Mucosa of stomach (tissue), 1 donor: ENCODE data around the gene MTCL1.

ENCODE experiments used
- H3K27me3 ChIP-seq: one replicate; pipeline ENCODE4 v1.7.0; 2013; ENCODE audit warnings: mild to moderate bottlenecking, low read length; ENCODE audit not compliant: control insufficient read depth, insufficient read depth
- H3K36me3 ChIP-seq: one replicate; pipeline ENCODE4 v1.7.0; 2013; ENCODE audit warnings: low read length; ENCODE audit not compliant: control insufficient read depth, insufficient read depth
- H3K4me1 ChIP-seq: one replicate; pipeline ENCODE4 v1.7.0; 2013; ENCODE audit warnings: mild to moderate bottlenecking, low read length; ENCODE audit not compliant: control insufficient read depth, insufficient read depth
- H3K4me3 ChIP-seq: one replicate; pipeline ENCODE4 v1.7.0; 2013; ENCODE audit warnings: low read length
- H3K9ac ChIP-seq: one replicate; pipeline ENCODE4 v1.7.0; 2013; ENCODE audit warnings: mild to moderate bottlenecking, low read length, moderate library complexity
- H3K9me3 ChIP-seq: one replicate; pipeline ENCODE4 v1.7.0; 2013; ENCODE audit warnings: mild to moderate bottlenecking, low read length, moderate library complexity; ENCODE audit not compliant: control insufficient read depth
- donor health status: Pancreatic carcinoma.

Gene MTCL1

GRCh38 chr18:8845506-8845905, 140.2 kb downstream of the MTCL1 start:
- H3K4me3 ChIP-seq: no peak overlapping the region
- H3K9me3 ChIP-seq: no peaks in the 10 kb centered on the region
- no peaks in the 10 kb centered on the region for H3K27me3 ChIP-seq
- H3K9ac ChIP-seq: no peak overlapping the region
- H3K4me1 ChIP-seq: no peaks in the 10 kb centered on the region
- H3K36me3 ChIP-seq: no peaks in the 10 kb centered on the region

GRCh38 chr18:8847066-8847755, 141.9 kb downstream of the MTCL1 start:
- H3K9me3 ChIP-seq: no peaks in the 10 kb centered on the region
- no peaks in the 10 kb centered on the region for H3K27me3 ChIP-seq
- H3K36me3 ChIP-seq: no peaks in the 10 kb centered on the region
- no peak overlapping the region for H3K9ac ChIP-seq
- H3K4me3 ChIP-seq: no peak overlapping the region
- H3K4me1 ChIP-seq: no peaks in the 10 kb centered on the region

GRCh38 chr18:8847900-8848299, 142.5 kb downstream of the MTCL1 start:
- Histone ChIP-seq H3K27me3 (no peaks in the 10 kb centered on the region), H3K4me3 (no peak overlapping the region), H3K4me1 (no peaks in the 10 kb centered on the region), H3K9ac (no peak overlapping the region), H3K9me3 (no peaks in the 10 kb centered on the region), H3K36me3 (no peaks in the 10 kb centered on the region)

GRCh38 chr18:8848541-8848940, 143.2 kb downstream of the MTCL1 start:
- no peaks in the 10 kb centered on the region for H3K27me3 ChIP-seq
- no peaks in the 10 kb centered on the region for H3K4me1 ChIP-seq
- H3K36me3 ChIP-seq: no peaks in the 10 kb centered on the region
- no peak overlapping the region for H3K4me3 ChIP-seq
- H3K9me3 ChIP-seq: no peaks in the 10 kb centered on the region
- no peak overlapping the region for H3K9ac ChIP-seq

GRCh38 chr18:8849696-8850095, 144.3 kb downstream of the MTCL1 start:
- H3K9me3 ChIP-seq: no peaks in the 10 kb centered on the region

GRCh38 chr18:8851659-8852058, 146.3 kb downstream of the MTCL1 start:
- Histone ChIP-seq H3K27me3 (no peaks in the 10 kb centered on the region), H3K9ac (no peak overlapping the region), H3K4me3 (no peak overlapping the region), H3K4me1 (no peaks in the 10 kb centered on the region), H3K36me3 (no peaks in the 10 kb centered on the region), H3K9me3 (no peaks in the 10 kb centered on the region)

More at GRCh38 chr18:8849696-8850095, 144.3 kb downstream of the MTCL1 start:
- no peaks in the 10 kb centered on the region for H3K27me3 ChIP-seq
- no peaks in the 10 kb centered on the region for H3K36me3 ChIP-seq
- no peaks in the 10 kb centered on the region for H3K4me1 ChIP-seq
- no peak overlapping the region for H3K4me3 ChIP-seq
- no peak overlapping the region for H3K9ac ChIP-seq

- Histone ChIP-seq H3K4me1 (no peaks in the 10 kb centered on the region), H3K9me3 (no peaks in the 10 kb centered on the region), H3K4me3 (no peak overlapping the region), H3K27me3 (no peaks in the 10 kb centered on the region), H3K9ac (no peak overlapping the region), H3K36me3 (no peaks in the 10 kb centered on the region)
Measured at GRCh38 chr18:8854550-8854949, 149.2 kb downstream of the MTCL1 start.

- no peaks in the 10 kb centered on the region for H3K36me3 ChIP-seq
- H3K9ac ChIP-seq: no peak overlapping the region
- no peaks in the 10 kb centered on the region for H3K9me3 ChIP-seq
- no peaks in the 10 kb centered on the region for H3K4me1 ChIP-seq
- H3K27me3 ChIP-seq: no peaks in the 10 kb centered on the region
- no peak overlapping the region for H3K4me3 ChIP-seq
Measured at GRCh38 chr18:8854962-8855361, 149.6 kb downstream of the MTCL1 start.

GRCh38 chr18:8856212-8856611, 150.9 kb downstream of the MTCL1 start:
- H3K4me1 ChIP-seq: no peaks in the 10 kb centered on the region
- H3K36me3 ChIP-seq: no peaks in the 10 kb centered on the region
- no peaks in the 10 kb centered on the region for H3K9me3 ChIP-seq
- H3K4me3 ChIP-seq: no peak overlapping the region
- H3K27me3 ChIP-seq: no peaks in the 10 kb centered on the region
- no peak overlapping the region for H3K9ac ChIP-seq

- no peaks in the 10 kb centered on the region for H3K9me3 ChIP-seq
- H3K4me3 ChIP-seq: no peak overlapping the region
- no peak overlapping the region for H3K9ac ChIP-seq
Measured at GRCh38 chr18:8856769-8857393, 151.5 kb downstream of the MTCL1 start.

GRCh38 chr18:8857806-8858205, 152.4 kb downstream of the MTCL1 start:
- Histone ChIP-seq H3K36me3 (no peaks in the 10 kb centered on the region), H3K27me3 (no peaks in the 10 kb centered on the region), H3K9me3 (no peaks in the 10 kb centered on the region), H3K4me1 (no peaks in the 10 kb centered on the region), H3K9ac (no peak overlapping the region), H3K4me3 (no peak overlapping the region)

More at GRCh38 chr18:8856769-8857393, 151.5 kb downstream of the MTCL1 start:
- Histone ChIP-seq H3K36me3 (no peaks in the 10 kb centered on the region), H3K4me1 (no peaks in the 10 kb centered on the region), H3K27me3 (no peaks in the 10 kb centered on the region)

- Histone ChIP-seq H3K36me3 (no peaks in the 10 kb centered on the region), H3K4me3 (no peak overlapping the region), H3K4me1 (no peaks in the 10 kb centered on the region), H3K9me3 (no peaks in the 10 kb centered on the region), H3K9ac (no peak overlapping the region), H3K27me3 (no peaks in the 10 kb centered on the region)
Measured at GRCh38 chr18:8858888-8859511, 153.6 kb downstream of the MTCL1 start.
